SK-N-SH (cell line): ENCODE results near the gene MORN3. TPM values are rescaled to one million over a fixed set of nuclear protein-coding genes. Genes with fewer than 3 reads are reported as not detected.

Source experiments
- CTCF ChIA-PET: fragments of 300-600, 350-600 bp; formaldehyde crosslinking; extraction: SDS; loops from one replicate; lab custom pipeline; 2021; lab: Yijun Ruan, JAX
- POLR2A ChIA-PET: fragments of 350-600 bp; sonication (Branson Sonifier 250); formaldehyde crosslinking; extraction: SDS; loops from one replicate; lab custom pipeline; 2020; ENCODE audit warnings: antibody characterized with exemption, inconsistent platforms; lab: Yijun Ruan, JAX
- DNase-seq: peaks from one replicate; pipeline ENCODE4 v3.0.0; 2012
- H2AFZ ChIP-seq: fragments of 200-600 bp; sonication (generic); 2 replicates; pipeline ENCODE4 v1.8.1; 2016; ENCODE audit warnings: antibody characterized with exemption, mild to moderate bottlenecking, low read depth
- H3F3A ChIP-seq: fragments of 200-600 bp; sonication (generic); replicated peaks from 2 replicates; pipeline ENCODE3; 2016; ENCODE audit warnings: antibody characterized with exemption, mild to moderate bottlenecking; ENCODE audit not compliant: insufficient read depth
- H3K27ac ChIP-seq, 2 experiments: fragments of 200-500 bp in 1 of 2; fragments of 200-600 bp in 1 of 2; sonication (Bioruptor generic) in 1 of 2; sonication (generic), shearing (Covaris generic) in 1 of 2; 2 replicates each; pipeline versions ENCODE4 v1.5.1 to v1.6.1; 2014 to 2016; ENCODE audit warnings: low read depth in 2 of 2, inconsistent platforms in 1 of 2, low read length in 1 of 2, mild to moderate bottlenecking in 1 of 2, mixed read lengths in 1 of 2
- H3K27me3 ChIP-seq: fragments of 200-600 bp; sonication (generic), shearing (Covaris generic); 2 replicates; pipeline ENCODE4 v1.6.1; 2016; ENCODE audit warnings: mixed run types; ENCODE audit not compliant: insufficient read depth
- H3K36me3 ChIP-seq, 2 experiments: fragments of 200-500 bp in 1 of 2; fragments of 200-600 bp in 1 of 2; sonication (Bioruptor generic) in 1 of 2; sonication (generic) in 1 of 2; replicated peaks in 1 of 2; 2 replicates each; pipeline versions ENCODE3 to v1.5.1; 2014 to 2016; ENCODE audit warnings: low read length in 1 of 2, mild to moderate bottlenecking in 1 of 2; ENCODE audit not compliant: insufficient read depth in 2 of 2, control insufficient read depth in 1 of 2
- H3K4me1 ChIP-seq, 2 experiments: fragments of 200-500 bp in 1 of 2; fragments of 200-600 bp in 1 of 2; sonication (Bioruptor generic) in 1 of 2; sonication (generic), shearing (Covaris generic) in 1 of 2; 2 replicates each; pipeline versions ENCODE4 v1.5.1 to v1.6.1; 2014 to 2016; ENCODE audit warnings: low read depth in 1 of 2, low read length in 1 of 2, mixed run types in 1 of 2; ENCODE audit not compliant: insufficient read depth in 2 of 2, control insufficient read depth in 1 of 2
- H3K4me2 ChIP-seq: fragments of 200-600 bp; sonication (generic), shearing (Covaris generic); 2 replicates; pipeline ENCODE4 v1.6.1; 2017; ENCODE audit warnings: mixed run types
- H3K4me3 ChIP-seq, 2 experiments: fragments of 200-500 bp in 1 of 2; fragments of 200-600 bp in 1 of 2; sonication (Bioruptor generic) in 1 of 2; sonication (generic), shearing (Covaris generic) in 1 of 2; 2 replicates each; pipeline versions ENCODE4 v1.5.1 to v1.8.1; 2014 to 2016; ENCODE audit warnings: low read depth in 2 of 2, inconsistent platforms in 1 of 2, low read length in 1 of 2, mild to moderate bottlenecking in 1 of 2, mixed read lengths in 1 of 2, moderate library complexity in 1 of 2
- H3K79me2 ChIP-seq: fragments of 200-600 bp; sonication (generic); 2 replicates; pipeline ENCODE4 v1.8.1; 2017; ENCODE audit warnings: mild to moderate bottlenecking; ENCODE audit not compliant: insufficient read depth
- H3K9ac ChIP-seq: fragments of 200-600 bp; sonication (generic); 2 replicates; pipeline ENCODE4 v1.6.1; 2017; ENCODE audit warnings: mixed run types
- H3K9me2 ChIP-seq: fragments of 200-600 bp; sonication (generic); 2 replicates; pipeline ENCODE4 v1.6.1; 2017; ENCODE audit warnings: mixed run types
- H3K9me3 ChIP-seq: fragments of 200-600 bp; sonication (generic); 2 replicates; pipeline ENCODE4 v1.6.1; 2017; ENCODE audit warnings: mixed run types, mild to moderate bottlenecking, moderate library complexity
- H4K20me1 ChIP-seq: fragments of 200-600 bp; sonication (generic); 2 replicates; pipeline ENCODE4 v1.6.1; 2017; ENCODE audit warnings: mild to moderate bottlenecking, mixed run types; ENCODE audit not compliant: insufficient read depth
- GABPA ChIP-seq: IDR thresholded peaks from 2 replicates; pipeline ENCODE4 v1.4.0; 2012; ENCODE audit warnings: low read depth, mild to moderate bottlenecking
- RCOR1 ChIP-seq: fragments of 150-350 bp; IDR thresholded peaks from 2 replicates; pipeline ENCODE4 v1.6.1; 2017; ENCODE audit warnings: antibody characterized with exemption, low read length
- REST ChIP-seq: IDR thresholded peaks from 2 replicates; pipeline ENCODE4 v1.6.1; 2012; ENCODE audit warnings: mild to moderate bottlenecking, low read depth, low read length, moderate library complexity
- TEAD4 ChIP-seq: IDR thresholded peaks from 2 replicates; pipeline ENCODE4 v1.4.0; 2012; ENCODE audit warnings: mild to moderate bottlenecking, borderline replicate concordance; ENCODE audit not compliant: insufficient read depth
- USF2 ChIP-seq: fragments of 150-350 bp; IDR thresholded peaks from 2 replicates; pipeline ENCODE4 v1.6.1; 2017; ENCODE audit warnings: antibody characterized with exemption, low read length, low read depth, borderline replicate concordance
- WGBS: methylation state at CpG from one replicate; pipeline ENCODE4 v1.1.6; 2017; ENCODE audit warnings: low lambda C conversion rate; 5-methylcytosine and 5-hydroxymethylcytosine counted together
- polyA plus RNA-seq, 3 experiments: library from polyadenylated mRNA; depleted of rRNA; stranded (reverse); fragments of >200 nt; gene quantifications; 2 replicates each; pipeline ENCODE4 v1.2.3, GENCODE V29; 2012

Gene MORN3
- polyA plus RNA-seq, 1 of the 3 experiments (the other 2 are of a cell fraction): 2.7 TPM

- Histone ChIP-seq H2AFZ (no peak overlapping the region), H3K4me3 (no peak overlapping the region), H3K27me3 (no peaks in the 10 kb centered on the region), H3K9me3 (no peaks in the 10 kb centered on the region), H3K36me3 (no peaks in the 10 kb centered on the region), H3K27ac (no peak overlapping the region), H4K20me1 (no peaks in the 10 kb centered on the region), H3K4me1 (peaks cover 0 to 7% of the 10 kb centered on the region in 2 experiments; a peak in 1 of 4 replicates), H3K9ac (no peak overlapping the region)
- CTCF ChIA-PET: interaction anchor here (2.5 kb wide), 1 partner anchor 58 kb away, joined by 15 read pairs; no protein-coding TSS in a partner anchor
- DNase-seq: peak; percentile 66
- POLR2A ChIA-PET: interaction anchor here (0.6 kb wide), 1 partner anchor 1492 kb away, joined by 8 read pairs; no protein-coding TSS in a partner anchor
- no peak for TF ChIP-seq REST
- no peak for TF ChIP-seq RCOR1
- no peak for TF ChIP-seq GABPA
- TF ChIP-seq, all 33 proteins: peak for 0
- peaks cover 4% of the 10 kb centered on the region for H3F3A ChIP-seq
- no peaks in the 10 kb centered on the region for H3K9me2 ChIP-seq
- WGBS: 88% methylated on average over 1 of the region's 2 CpGs
- no peaks in the 10 kb centered on the region for H3K79me2 ChIP-seq
- no peak overlapping the region for H3K4me2 ChIP-seq
These were observed 58.1 kb downstream of the MORN3 start for GRCh38 chr12:121611306-121611705.

GRCh38 chr12:121610239-121611149 lies 59.0 kb downstream of the MORN3 start:
- 0 out of 2 replicates have a peak overlapping the region, but pooled peaks have one; percentile 9 for H2AFZ ChIP-seq
- no peaks in the 10 kb centered on the region for H3K9me2 ChIP-seq
- H3K27me3 ChIP-seq: no peaks in the 10 kb centered on the region
- no peaks in the 10 kb centered on the region for H3K36me3 ChIP-seq
- peaks cover 0 to 7% of the 10 kb centered on the region in 2 experiments; a peak in 1 of 4 replicates for H3K4me1 ChIP-seq
- no peak for DNase-seq
- no peak overlapping the region for H3K4me3 ChIP-seq
- H3K9me3 ChIP-seq: no peaks in the 10 kb centered on the region
- peaks cover 4% of the 10 kb centered on the region for H3F3A ChIP-seq
- 70% methylated on average over 11 of the region's 11 CpGs for WGBS
- no peak for TF ChIP-seq TEAD4
- no peak for TF ChIP-seq USF2
- no peak overlapping the region for H3K27ac ChIP-seq
- POLR2A ChIA-PET: interaction anchor here (0.6 kb wide), 1 partner anchor 1492 kb away, joined by 8 read pairs; no protein-coding TSS in a partner anchor
- no peak overlapping the region for H3K9ac ChIP-seq
- no peak overlapping the region for H3K4me2 ChIP-seq
- CTCF ChIA-PET: interaction anchor here (0.6 to 2.5 kb wide), 4 partner anchors 13 to 58 kb away, joined by 3 to 15 read pairs (median 3); no protein-coding TSS in a partner anchor
- no peaks in the 10 kb centered on the region for H3K79me2 ChIP-seq
- H4K20me1 ChIP-seq: no peaks in the 10 kb centered on the region
